ENCODE measurements around the gene CDH4. TPM values are rescaled to one million over a fixed set of nuclear protein-coding genes. Genes with fewer than 3 reads are reported as not detected.

Gene CDH4
- total RNA-seq, 1 experiment from 2014 or later: not detected

GRCh38 chr20:61967300-61967699 is 715.2 kb downstream of the CDH4 start:
- no peaks in the 10 kb centered on the region; the same call in 1 of the 2 replicates for H3K36me3 ChIP-seq (ENCODE audit: control insufficient read depth, insufficient read depth, low read length)
- no peaks in the 10 kb centered on the region for H3K9me3 ChIP-seq (ENCODE audit: control insufficient read depth, insufficient read depth, low read depth, low read length)
- no peak overlapping the region for H3K27ac ChIP-seq (ENCODE audit: low read length)
- BruUV-seq (replicated peaks): no TSS peak
- intact Hi-C loops (cut with micrococcal nuclease; ENCODE audit: unreplicated experiment): no loop called here
- ChIA-PET CTCF (interaction anchor here (0.6 kb wide), 1 partner anchor 605 kb away, joined by 3 read pairs; no protein-coding TSS in a partner anchor), POLR2A (no interaction called here)
- H3K4me3 ChIP-seq (ENCODE audit: low read depth in 2 of 2, low read length in 2 of 2): no peak overlapping the region
- TF ChIP-seq TCF7L2 (IDR thresholded peaks at IDR 0.05; ENCODE audit: low read depth, low read length): no peak
- TF ChIP-seq, protein P1, sequence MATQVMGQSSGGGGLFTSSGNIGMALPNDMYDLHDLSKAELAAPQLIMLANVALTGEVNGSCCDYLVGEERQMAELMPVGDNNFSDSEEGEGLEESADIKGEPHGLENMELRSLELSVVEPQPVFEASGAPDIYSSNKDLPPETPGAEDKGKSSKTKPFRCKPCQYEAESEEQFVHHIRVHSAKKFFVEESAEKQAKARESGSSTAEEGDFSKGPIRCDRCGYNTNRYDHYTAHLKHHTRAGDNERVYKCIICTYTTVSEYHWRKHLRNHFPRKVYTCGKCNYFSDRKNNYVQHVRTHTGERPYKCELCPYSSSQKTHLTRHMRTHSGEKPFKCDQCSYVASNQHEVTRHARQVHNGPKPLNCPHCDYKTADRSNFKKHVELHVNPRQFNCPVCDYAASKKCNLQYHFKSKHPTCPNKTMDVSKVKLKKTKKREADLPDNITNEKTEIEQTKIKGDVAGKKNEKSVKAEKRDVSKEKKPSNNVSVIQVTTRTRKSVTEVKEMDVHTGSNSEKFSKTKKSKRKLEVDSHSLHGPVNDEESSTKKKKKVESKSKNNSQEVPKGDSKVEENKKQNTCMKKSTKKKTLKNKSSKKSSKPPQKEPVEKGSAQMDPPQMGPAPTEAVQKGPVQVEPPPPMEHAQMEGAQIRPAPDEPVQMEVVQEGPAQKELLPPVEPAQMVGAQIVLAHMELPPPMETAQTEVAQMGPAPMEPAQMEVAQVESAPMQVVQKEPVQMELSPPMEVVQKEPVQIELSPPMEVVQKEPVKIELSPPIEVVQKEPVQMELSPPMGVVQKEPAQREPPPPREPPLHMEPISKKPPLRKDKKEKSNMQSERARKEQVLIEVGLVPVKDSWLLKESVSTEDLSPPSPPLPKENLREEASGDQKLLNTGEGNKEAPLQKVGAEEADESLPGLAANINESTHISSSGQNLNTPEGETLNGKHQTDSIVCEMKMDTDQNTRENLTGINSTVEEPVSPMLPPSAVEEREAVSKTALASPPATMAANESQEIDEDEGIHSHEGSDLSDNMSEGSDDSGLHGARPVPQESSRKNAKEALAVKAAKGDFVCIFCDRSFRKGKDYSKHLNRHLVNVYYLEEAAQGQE (IDR thresholded peaks at IDR 0.05; ENCODE audit: insufficient read depth in 1 of 2, low read depth in 2 of 2, low read length in 1 of 2): no peak
- TF ChIP-seq POLR2AphosphoS5 (IDR thresholded peaks at IDR 0.05; ENCODE audit: low read depth, low read length): no peak
- TF ChIP-seq, protein P2, sequence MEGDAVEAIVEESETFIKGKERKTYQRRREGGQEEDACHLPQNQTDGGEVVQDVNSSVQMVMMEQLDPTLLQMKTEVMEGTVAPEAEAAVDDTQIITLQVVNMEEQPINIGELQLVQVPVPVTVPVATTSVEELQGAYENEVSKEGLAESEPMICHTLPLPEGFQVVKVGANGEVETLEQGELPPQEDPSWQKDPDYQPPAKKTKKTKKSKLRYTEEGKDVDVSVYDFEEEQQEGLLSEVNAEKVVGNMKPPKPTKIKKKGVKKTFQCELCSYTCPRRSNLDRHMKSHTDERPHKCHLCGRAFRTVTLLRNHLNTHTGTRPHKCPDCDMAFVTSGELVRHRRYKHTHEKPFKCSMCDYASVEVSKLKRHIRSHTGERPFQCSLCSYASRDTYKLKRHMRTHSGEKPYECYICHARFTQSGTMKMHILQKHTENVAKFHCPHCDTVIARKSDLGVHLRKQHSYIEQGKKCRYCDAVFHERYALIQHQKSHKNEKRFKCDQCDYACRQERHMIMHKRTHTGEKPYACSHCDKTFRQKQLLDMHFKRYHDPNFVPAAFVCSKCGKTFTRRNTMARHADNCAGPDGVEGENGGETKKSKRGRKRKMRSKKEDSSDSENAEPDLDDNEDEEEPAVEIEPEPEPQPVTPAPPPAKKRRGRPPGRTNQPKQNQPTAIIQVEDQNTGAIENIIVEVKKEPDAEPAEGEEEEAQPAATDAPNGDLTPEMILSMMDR (IDR thresholded peaks at IDR 0.05): no peak
- no peak for TF ChIP-seq SIN3A (IDR thresholded peaks at IDR 0.05; ENCODE audit: borderline replicate concordance, insufficient read depth, low read depth, low read length)
- DNase-seq (ENCODE audit: low read depth, low spot score) (no peak), ATAC-seq (no peak)
- no peaks in the 10 kb centered on the region for H3K27me3 ChIP-seq (ENCODE audit: control insufficient read depth, insufficient read depth, low read length)
- no peaks in the 10 kb centered on the region for H3K4me1 ChIP-seq (ENCODE audit: control insufficient read depth, insufficient read depth, low read length)
- in situ Hi-C loops (cut with HindIII; ENCODE audit: low pct_unique_long_range_greater_than_20kb, low sequenced_read_pairs): no loop called here

DNA sequence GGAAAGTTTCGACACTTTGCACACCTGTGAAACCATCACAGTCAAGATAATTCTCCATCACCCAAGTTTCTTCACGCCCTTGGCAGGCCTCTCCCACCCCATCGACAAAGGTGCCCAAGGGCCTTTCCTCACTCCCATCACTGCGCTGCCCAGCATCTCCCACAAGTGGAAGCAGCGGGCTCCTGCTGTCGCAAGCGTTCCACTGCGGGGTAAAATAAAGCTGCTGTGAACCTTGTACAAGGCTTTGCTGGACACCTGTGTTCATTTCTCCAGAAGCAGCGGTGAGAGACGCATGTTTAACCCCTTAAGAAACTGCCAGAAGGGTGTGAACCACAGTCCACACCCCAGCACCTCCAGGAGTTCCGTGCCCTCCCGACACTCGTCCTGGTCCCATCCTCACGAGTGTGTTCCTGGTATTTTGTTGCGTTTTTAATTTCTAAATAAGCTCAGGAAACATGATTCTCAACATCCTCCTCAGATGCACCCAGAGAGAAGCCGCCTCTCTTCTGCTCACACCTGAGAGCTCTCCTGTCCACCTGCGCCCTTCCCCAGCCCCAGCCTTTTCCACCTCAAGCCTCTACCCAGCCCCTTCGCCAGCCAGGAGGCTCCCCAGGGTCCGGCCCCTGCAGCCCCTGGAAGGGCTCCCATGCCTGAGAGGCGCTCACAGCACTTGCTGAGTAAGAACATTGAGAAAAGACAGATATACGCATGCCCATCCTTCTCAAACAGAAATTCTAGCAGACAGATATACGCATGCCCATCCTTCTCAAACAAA is 716.2 kb downstream of the CDH4 start:
- POLR2A ChIA-PET: no interaction called here
- intact Hi-C loops (cut with micrococcal nuclease; ENCODE audit: unreplicated experiment): no loop called here

More for the DNA sequence above, 716.2 kb downstream of the CDH4 start:
- TF ChIP-seq SIN3A (IDR thresholded peaks at IDR 0.05; ENCODE audit: borderline replicate concordance, insufficient read depth, low read depth, low read length) (no peak), POLR2AphosphoS5 (IDR thresholded peaks at IDR 0.05; ENCODE audit: low read depth, low read length) (no peak), TCF7L2 (IDR thresholded peaks at IDR 0.05; ENCODE audit: low read depth, low read length) (no peak)
- TF ChIP-seq, protein P2 (IDR thresholded peaks at IDR 0.05): no peak
- TF ChIP-seq, protein P1 (IDR thresholded peaks at IDR 0.05; ENCODE audit: insufficient read depth in 1 of 2, low read depth in 2 of 2, low read length in 1 of 2): no peak
- Histone ChIP-seq H3K9me3 (ENCODE audit: control insufficient read depth, insufficient read depth, low read depth, low read length) (no peaks in the 10 kb centered on the region), H3K27ac (ENCODE audit: low read length) (no peak overlapping the region), H3K36me3 (ENCODE audit: control insufficient read depth, insufficient read depth, low read length) (no peaks in the 10 kb centered on the region; the same call in 1 of the 2 replicates), H3K4me3 (ENCODE audit: low read depth in 2 of 2, low read length in 2 of 2) (no peak overlapping the region), H3K27me3 (ENCODE audit: control insufficient read depth, insufficient read depth, low read length) (no peaks in the 10 kb centered on the region), H3K4me1 (ENCODE audit: control insufficient read depth, insufficient read depth, low read length) (no peaks in the 10 kb centered on the region)
- CTCF ChIA-PET: interaction anchor here (0.6 kb wide), 1 partner anchor 60 kb away, joined by 4 read pairs; no protein-coding TSS in a partner anchor
- no peak for DNase-seq (ENCODE audit: low read depth, low spot score)
- in situ Hi-C loops (cut with HindIII; ENCODE audit: low pct_unique_long_range_greater_than_20kb, low sequenced_read_pairs): no loop called here
- BruUV-seq (replicated peaks): no TSS peak
- ATAC-seq: no peak
